Muscle of leg (tissue), 11 donors: Measurements from ENCODE around the gene ZNF296. TPM values are rescaled to one million over a fixed set of nuclear protein-coding genes. Genes with fewer than 3 reads are reported as not detected.

ENCODE experiments used
- DNase-seq: peaks from one replicate; pipeline ENCODE4 v3.0.0; 2013
- H3K27ac ChIP-seq: one replicate; pipeline ENCODE4 v1.5.1; 2013; ENCODE audit warnings: mild to moderate bottlenecking, low read length, control low read depth
- H3K27me3 ChIP-seq: one replicate; pipeline ENCODE4 v1.6.1; 2013; ENCODE audit warnings: low read length; ENCODE audit not compliant: control insufficient read depth, insufficient read depth
- H3K36me3 ChIP-seq: one replicate; pipeline ENCODE4 v1.6.1; 2013; ENCODE audit warnings: low read length; ENCODE audit not compliant: control insufficient read depth, insufficient read depth
- H3K4me1 ChIP-seq: one replicate; pipeline ENCODE4 v1.6.1; 2013; ENCODE audit warnings: low read length; ENCODE audit not compliant: control insufficient read depth, insufficient read depth
- H3K4me3 ChIP-seq: one replicate; pipeline ENCODE4 v1.5.1; 2013; ENCODE audit warnings: low read length, control low read depth
- H3K9me3 ChIP-seq: replicated peaks from 2 replicates; pipeline ENCODE4 v1.6.1; 2013; ENCODE audit warnings: low read depth, low read length; ENCODE audit not compliant: control insufficient read depth
- WGBS: methylation state at CpG from one replicate; pipeline ENCODE4 v1.1.5; 2013; ENCODE audit warnings: missing lambda C conversion rate; ENCODE audit not compliant: insufficient coverage; 5-methylcytosine and 5-hydroxymethylcytosine counted together
- polyA plus RNA-seq, 8 donors: library from polyadenylated mRNA; unstranded; fragments of 120-200 nt; gene quantifications; one replicate each; pipeline versions ENCODE4 v1.2.1 to v1.2.3, GENCODE V29; 2013; ENCODE audit warnings: inconsistent platforms in 1 of 8, low replicate concordance in 1 of 8; ENCODE audit not compliant: insufficient read length in 8 of 8, insufficient read depth in 1 of 8
- total RNA-seq: library from RNA; stranded (reverse); fragments of 120-200 nt; gene quantifications from one replicate; pipeline ENCODE4 v1.2.4, GENCODE V29; 2013

Gene ZNF296
- total and polyA plus RNA-seq, 9 donors: 0.13 to 1.5 (median 0.65) TPM

DNA sequence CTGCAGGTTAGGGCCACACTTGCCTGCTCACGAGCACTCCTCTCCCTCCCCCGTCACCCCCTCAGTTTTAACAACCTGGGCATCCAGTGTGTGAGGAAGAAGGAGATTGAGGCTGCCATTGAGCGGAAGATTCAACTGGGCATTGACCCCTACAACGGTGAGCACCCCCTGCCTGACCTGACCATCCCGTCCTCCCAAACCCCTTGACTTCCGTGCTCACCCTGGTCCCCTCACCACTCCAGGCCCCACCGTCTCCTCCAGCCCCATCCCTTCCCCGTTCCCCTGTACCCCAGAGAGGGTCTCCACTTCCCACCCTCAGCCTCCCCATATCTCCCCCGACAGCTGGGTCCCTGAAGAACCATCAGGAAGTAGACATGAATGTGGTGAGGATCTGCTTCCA lies 51.0 kb downstream of the ZNF296 start:
- WGBS: 88% methylated on average over 5 of the region's 9 CpGs
- Histone ChIP-seq H3K4me1 (no peaks in the 10 kb centered on the region), H3K27ac (no peak overlapping the region), H3K9me3 (no peaks in the 10 kb centered on the region), H3K36me3 (peaks cover 23% of the 10 kb centered on the region), H3K4me3 (no peak overlapping the region), H3K27me3 (no peaks in the 10 kb centered on the region)
- no peak for DNase-seq

GRCh38 chr19:45023048-45023447 lies 53.2 kb downstream of the ZNF296 start:
- peaks cover 6% of the 10 kb centered on the region for H3K36me3 ChIP-seq

GRCh38 chr19:45021971-45022370 lies 54.3 kb downstream of the ZNF296 start:
- DNase-seq: no peak
- Histone ChIP-seq H3K4me3 (no peak overlapping the region), H3K4me1 (no peaks in the 10 kb centered on the region), H3K27me3 (no peaks in the 10 kb centered on the region), H3K36me3 (peaks cover 3% of the 10 kb centered on the region), H3K27ac (no peak overlapping the region), H3K9me3 (no peaks in the 10 kb centered on the region)
- 80% methylated on average over 10 of the region's 14 CpGs for WGBS

More at GRCh38 chr19:45023048-45023447, 53.2 kb downstream of the ZNF296 start:
- 100% methylated on average over 2 of the region's 4 CpGs for WGBS
- DNase-seq: no peak
- no peaks in the 10 kb centered on the region for H3K4me1 ChIP-seq
- H3K27me3 ChIP-seq: no peaks in the 10 kb centered on the region
- no peak overlapping the region for H3K4me3 ChIP-seq
- H3K27ac ChIP-seq: no peak overlapping the region
- H3K9me3 ChIP-seq: no peaks in the 10 kb centered on the region

Other genes starting within 250 kb of the ZNF296 start
- gene NECTIN2, start 230.2 kb downstream of the ZNF296 start, total RNA-seq: 38.4 TPM
- gene NECTIN2, start 230.2 kb downstream of the ZNF296 start, polyA plus RNA-seq: 10 to 100 TPM; 48.7 to 61.8 (median 54.7) TPM
- 24.3 TPM for gene TOMM40, start 185.2 kb downstream of the ZNF296 start, total RNA-seq
- gene TOMM40, start 185.2 kb downstream of the ZNF296 start, polyA plus RNA-seq: 10 to 100 TPM; 35.9 to 41.8 (median 37.0) TPM
- 56.7 TPM for gene APOE, start 170.7 kb downstream of the ZNF296 start, total RNA-seq
- gene APOE, start 170.7 kb downstream of the ZNF296 start, polyA plus RNA-seq: 10 to 100 TPM; 32.7 to 62.3 (median 43.9) TPM
- 25.0 TPM for gene APOC1, start 161.9 kb downstream of the ZNF296 start, total RNA-seq
- 10 to 100 TPM; 13.5 to 25.2 (median 15.7) TPM for gene APOC1, start 161.9 kb downstream of the ZNF296 start, polyA plus RNA-seq
- not detected for gene APOC4, start 134.2 kb downstream of the ZNF296 start, total RNA-seq
- not detected for gene APOC4, start 134.2 kb downstream of the ZNF296 start, polyA plus RNA-seq
- gene APOC2, start 130.4 kb downstream of the ZNF296 start, total RNA-seq: 0.44 TPM
- 1 to 10 TPM in 3 of 8 donors, under 1 TPM in 2, not detected in 3; 0.33 to 8.8 (median 4.5) TPM for gene APOC2, start 130.4 kb downstream of the ZNF296 start, polyA plus RNA-seq
- gene CLPTM1, start 121.1 kb downstream of the ZNF296 start, total RNA-seq: 18.7 TPM
- 10 to 100 TPM; 45.7 to 64.6 (median 57.2) TPM for gene CLPTM1, start 121.1 kb downstream of the ZNF296 start, polyA plus RNA-seq
- gene RELB, start 75.0 kb downstream of the ZNF296 start, total RNA-seq: 2.0 TPM
- 1 to 10 TPM; 3.8 to 6.0 (median 5.3) TPM for gene RELB, start 75.0 kb downstream of the ZNF296 start, polyA plus RNA-seq
- 22.8 TPM for gene CLASRP, start 37.4 kb downstream of the ZNF296 start, total RNA-seq
- 10 to 100 TPM; 38.2 to 56.2 (median 45.6) TPM for gene CLASRP, start 37.4 kb downstream of the ZNF296 start, polyA plus RNA-seq
- 13.8 TPM for gene GEMIN7, start 2.8 kb upstream of the ZNF296 start, total RNA-seq
- gene GEMIN7, start 2.8 kb upstream of the ZNF296 start, polyA plus RNA-seq: 10 to 100 TPM; 19.9 to 25.3 (median 21.8) TPM
- 20.4 TPM for gene PPP1R37, start 16.7 kb upstream of the ZNF296 start, total RNA-seq
- 10 to 100 TPM; 19.4 to 29.3 (median 24.7) TPM for gene PPP1R37, start 16.7 kb upstream of the ZNF296 start, polyA plus RNA-seq
- gene NKPD1, start 84.5 kb upstream of the ZNF296 start, total RNA-seq: 0.13 TPM
- gene NKPD1, start 84.5 kb upstream of the ZNF296 start, polyA plus RNA-seq: under 1 TPM; 0.12 to 0.38 (median 0.17) TPM
- gene TRAPPC6A, start 101.8 kb upstream of the ZNF296 start, total RNA-seq: 18.4 TPM
- 10 to 100 TPM; 18.4 to 31.6 (median 25.1) TPM for gene TRAPPC6A, start 101.8 kb upstream of the ZNF296 start, polyA plus RNA-seq
- gene BLOC1S3, start 102.3 kb upstream of the ZNF296 start, total RNA-seq: 1.8 TPM
- 1 to 10 TPM; 5.2 to 8.4 (median 7.3) TPM for gene BLOC1S3, start 102.3 kb upstream of the ZNF296 start, polyA plus RNA-seq
- gene EXOC3L2, start 168.9 kb upstream of the ZNF296 start, total RNA-seq: 1.9 TPM
- gene EXOC3L2, start 168.9 kb upstream of the ZNF296 start, polyA plus RNA-seq: 1 to 10 TPM in 7 of 8 donors, under 1 TPM in 1; 0.93 to 2.0 (median 1.6) TPM
- 11.1 TPM for gene MARK4, start 174.8 kb upstream of the ZNF296 start, total RNA-seq
- gene MARK4, start 174.8 kb upstream of the ZNF296 start, polyA plus RNA-seq: 10 to 100 TPM; 29.0 to 38.9 (median 35.8) TPM
- 2,005 TPM for gene CKM, start 246.4 kb upstream of the ZNF296 start, total RNA-seq
- gene CKM, start 246.4 kb upstream of the ZNF296 start, polyA plus RNA-seq: 1,000 to 10,000 TPM; 1,629 to 3,729 (median 3,028) TPM